Thyroid gland (tissue), 4 donors: ENCODE data around the gene SETD1A. TPM values are rescaled to one million over a fixed set of nuclear protein-coding genes. Genes with fewer than 3 reads are reported as not detected.

ENCODE experiments used
- DNase-seq, 2 donors: peaks; one replicate each; pipeline ENCODE4 v3.0.0-alpha.2; 2019
- H3K27ac ChIP-seq, 3 donors: fragments of 200-600 bp; sonication (generic); 1 replicate in 2 of 3; 2 replicates in 1 of 3; pipeline ENCODE4 v1.5.1; 2016 to 2019; ENCODE audit warnings: mild to moderate bottlenecking in 1 of 3, moderate library complexity in 1 of 3
- H3K27me3 ChIP-seq: fragments of 200-600 bp; sonication (generic); one replicate; pipeline ENCODE4 v1.5.1; 2019
- H3K36me3 ChIP-seq, 2 donors: fragments of 200-600 bp; sonication (generic); one replicate each; pipeline ENCODE4 v1.5.1; 2016 to 2019
- H3K4me1 ChIP-seq, 2 donors: fragments of 200-600 bp; sonication (generic); one replicate each; pipeline ENCODE4 v1.5.1; 2017 to 2019
- H3K4me3 ChIP-seq, 3 donors: fragments of 200-600 bp; sonication (generic); replicated peaks in 1 of 3; 1 replicate in 2 of 3; 2 replicates in 1 of 3; pipeline ENCODE4 v1.5.1; 2016; ENCODE audit warnings: mild to moderate bottlenecking in 1 of 3
- H3K9me3 ChIP-seq: fragments of 200-600 bp; sonication (generic); one replicate; pipeline ENCODE4 v1.5.1; 2017
- CTCF ChIP-seq, 6 experiments: fragments of 200-600 bp in 3 of 6; fragments of 450-650 bp in 3 of 6; sonication (generic) in 3 of 6; IDR thresholded peaks; one replicate each; pipeline ENCODE4 v1.5.1; 2016 to 2019; ENCODE audit warnings: antibody characterized with exemption in 6 of 6, mild to moderate bottlenecking in 2 of 6, inconsistent platforms in 1 of 6, moderate library complexity in 1 of 6
- POLR2A ChIP-seq, 2 donors: fragments of 450-650 bp; IDR thresholded peaks; one replicate each; pipeline ENCODE4 v1.6.1; 2017; ENCODE audit warnings: antibody characterized with exemption in 2 of 2, mild to moderate bottlenecking in 2 of 2, moderate library complexity in 1 of 2
- WGBS, 2 donors: methylation state at CpG; one replicate each; pipeline ENCODE4 v1.1.5; 2017; 5-methylcytosine and 5-hydroxymethylcytosine counted together
- intact Hi-C: fragments of 100-400 bp; cut with DNase I; formaldehyde crosslinking; loops from one replicate; pipeline ENCODE4 v1.15.1; 2023
- total RNA-seq, 4 donors: library from RNA; depleted of rRNA; stranded (reverse); fragments of >200 nt; gene quantifications; one replicate each; pipeline ENCODE4 v1.2.3, GENCODE V29; 2016

Gene SETD1A
- total RNA-seq, 4 donors from 2014 or later, result 7.7 to 11.4 (median 9.2) TPM

GRCh38 chr16:30984669-30985400 is 27.3 kb downstream of the SETD1A start, which contains the start of gene HSD3B7:
Gene HSD3B7 (plus strand): TSS chr16:30985207. CDS start chr16:30985659, 452 bp downstream.
- intact Hi-C loops, result loop anchor here (2.0 to 10.0 kb wide), 4 partner anchors 160 to 880 kb away; partner anchors contain the start of gene ZNF843
- H3K4me1 ChIP-seq, result peaks cover 8 to 12% of the 10 kb centered on the region in 2 donors
- peak within 1 kb of the TSS in 2 of 3 donors; percentile 6 to 27 for H3K4me3 ChIP-seq
- H3K9me3 ChIP-seq, result no peaks in the 10 kb centered on the region
- TF ChIP-seq POLR2A (IDR thresholded peaks at IDR 0.05) (no peak), CTCF (IDR thresholded peaks at IDR 0.05) (peak; percentile 86 to 95 (median 92))
- H3K27ac ChIP-seq, result peak within 1 kb of the TSS in 1 of 3 donors; percentile 31
- whole genome bisulfite sequencing, 2 donors, result 33 to 56% methylated on average over 13 to 18 of the region's 24 CpGs
- DNase-seq, result peak; percentile 83 to 89
- H3K36me3 ChIP-seq, result peaks cover 29 to 31% of the 10 kb centered on the region in 2 donors
- H3K27me3 ChIP-seq, result no peaks in the 10 kb centered on the region

GRCh38 chr16:30985401-30986128 is 28.0 kb downstream of the SETD1A start:
- Histone ChIP-seq H3K27ac (peak overlapping the region in 1 of 3 donors; percentile 31), H3K27me3 (no peaks in the 10 kb centered on the region), H3K36me3 (peaks cover 23 to 24% of the 10 kb centered on the region in 2 donors), H3K9me3 (no peaks in the 10 kb centered on the region), H3K4me3 (peak overlapping the region in 2 of 3 donors; percentile 6 to 27), H3K4me1 (peaks cover 8 to 12% of the 10 kb centered on the region in 2 donors)
- intact Hi-C loops, result loop anchor here (2.0 to 10.0 kb wide), 4 partner anchors 159 to 879 kb away; partner anchors contain the start of gene ZNF843
- 36 to 59% methylated on average over 13 to 19 of the region's 20 CpGs for WGBS, 2 donors
- TF ChIP-seq CTCF (IDR thresholded peaks at IDR 0.05) (peak in 1 of 6 experiments; percentile 11), POLR2A (IDR thresholded peaks at IDR 0.05) (no peak)
- peak; percentile 80 to 81 for DNase-seq

- WGBS, 2 donors, result 92 to 95% methylated on average over 17 to 23 of the region's 29 CpGs
- Histone ChIP-seq H3K9me3 (no peaks in the 10 kb centered on the region), H3K4me1 (peaks cover 8 to 12% of the 10 kb centered on the region in 2 donors), H3K36me3 (peaks cover 15 to 16% of the 10 kb centered on the region in 2 donors), H3K27ac (no peak overlapping the region), H3K27me3 (no peaks in the 10 kb centered on the region), H3K4me3 (no peak overlapping the region)
- no peak for DNase-seq
- intact Hi-C loops, result loop anchor here (5.0 to 10.0 kb wide), 3 partner anchors 158 to 878 kb away; no protein-coding TSS in a partner anchor
- TF ChIP-seq POLR2A (IDR thresholded peaks at IDR 0.05) (no peak), CTCF (IDR thresholded peaks at IDR 0.05) (no peak)
These were observed 28.8 kb downstream of the SETD1A start for GRCh38 chr16:30986129-30986991.

GRCh38 chr16:30987581-30988190 is 30.1 kb downstream of the SETD1A start:
- Histone ChIP-seq H3K27me3 (no peaks in the 10 kb centered on the region), H3K4me3 (no peak overlapping the region), H3K4me1 (peaks cover 8 to 12% of the 10 kb centered on the region in 2 donors), H3K36me3 (peaks cover 10% of the 10 kb centered on the region in 2 donors), H3K27ac (no peak overlapping the region), H3K9me3 (no peaks in the 10 kb centered on the region)
- intact Hi-C loops, result loop anchor here (5.0 to 10.0 kb wide), 3 partner anchors 157 to 877 kb away; no protein-coding TSS in a partner anchor
- DNase-seq, result no peak
- TF ChIP-seq CTCF (IDR thresholded peaks at IDR 0.05) (no peak), POLR2A (IDR thresholded peaks at IDR 0.05) (no peak)
- WGBS, 2 donors, result 96 to 99% methylated on average over 9 to 22 of the region's 30 CpGs
